ENCODE results near the gene NAA10.

The NAA10 gene

DNA sequence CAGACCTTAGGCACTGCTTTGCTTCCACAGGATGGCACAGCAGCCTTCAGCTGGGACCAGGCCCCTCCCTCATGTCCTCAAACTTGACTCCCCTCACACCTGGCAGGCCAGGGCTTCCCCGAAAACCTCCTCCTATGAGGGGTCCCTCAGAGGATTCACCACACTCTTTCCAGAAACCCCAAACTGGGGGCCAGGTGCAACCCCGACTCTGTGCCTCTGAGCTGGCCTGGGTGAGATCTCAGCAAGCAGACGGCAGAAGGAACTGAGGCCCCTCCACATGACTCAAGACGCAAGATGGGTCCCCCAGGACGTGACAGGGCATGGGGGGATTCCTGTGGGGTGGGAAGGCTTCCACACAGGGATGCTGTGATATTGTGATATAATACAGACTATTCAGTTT lies 30.6 kb upstream of the NAA10 start:
- H3K4me1 ChIP-seq (ENCODE audit: control insufficient read depth, insufficient read depth, low read length) = peaks cover 33% of the 10 kb centered on the region
- H3K9ac ChIP-seq (ENCODE audit: low read depth, low read length) = no peak overlapping the region
- no peak overlapping the region for H3K4me3 ChIP-seq (ENCODE audit: low read length)
- H3K9me3 ChIP-seq (replicated peaks; ENCODE audit: low read length) = no peaks in the 10 kb centered on the region
- H3K27me3 ChIP-seq (ENCODE audit: control insufficient read depth, insufficient read depth, low read length) = no peaks in the 10 kb centered on the region
- no peak overlapping the region for H3K4me2 ChIP-seq (ENCODE audit: low read length)
- peaks cover 35% of the 10 kb centered on the region for H3K36me3 ChIP-seq (ENCODE audit: insufficient read depth, low read length)

DNA sequence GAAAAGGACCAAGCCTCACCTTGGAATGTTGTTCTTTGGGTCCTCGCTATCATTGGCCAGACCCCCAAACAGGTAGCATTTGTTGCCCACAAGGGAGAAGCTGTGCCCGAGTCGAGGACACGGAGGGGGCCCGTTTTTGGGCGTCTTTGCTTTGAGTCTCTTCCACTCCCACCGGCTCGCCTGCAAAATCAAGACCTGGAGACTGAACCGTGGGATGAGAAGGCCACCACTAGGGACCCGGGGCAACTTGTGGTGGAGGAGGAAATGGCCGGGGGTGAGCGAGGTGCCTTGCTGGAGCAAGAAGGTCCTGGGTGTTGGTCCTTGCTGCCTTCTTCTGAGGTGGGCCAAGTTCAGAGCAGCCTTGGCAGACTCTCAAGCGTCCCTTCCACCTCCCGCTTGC lies 29.3 kb upstream of the NAA10 start:
- Histone ChIP-seq H3K36me3 (ENCODE audit: insufficient read depth, low read length) (peaks cover 41% of the 10 kb centered on the region), H3K4me3 (ENCODE audit: low read length) (no peak overlapping the region), H3K4me2 (ENCODE audit: low read length) (no peak overlapping the region), H3K9me3 (replicated peaks; ENCODE audit: low read length) (no peaks in the 10 kb centered on the region), H3K27me3 (ENCODE audit: control insufficient read depth, insufficient read depth, low read length) (no peaks in the 10 kb centered on the region), H3K9ac (ENCODE audit: low read depth, low read length) (no peak overlapping the region), H3K4me1 (ENCODE audit: control insufficient read depth, insufficient read depth, low read length) (peaks cover 33% of the 10 kb centered on the region)

DNA sequence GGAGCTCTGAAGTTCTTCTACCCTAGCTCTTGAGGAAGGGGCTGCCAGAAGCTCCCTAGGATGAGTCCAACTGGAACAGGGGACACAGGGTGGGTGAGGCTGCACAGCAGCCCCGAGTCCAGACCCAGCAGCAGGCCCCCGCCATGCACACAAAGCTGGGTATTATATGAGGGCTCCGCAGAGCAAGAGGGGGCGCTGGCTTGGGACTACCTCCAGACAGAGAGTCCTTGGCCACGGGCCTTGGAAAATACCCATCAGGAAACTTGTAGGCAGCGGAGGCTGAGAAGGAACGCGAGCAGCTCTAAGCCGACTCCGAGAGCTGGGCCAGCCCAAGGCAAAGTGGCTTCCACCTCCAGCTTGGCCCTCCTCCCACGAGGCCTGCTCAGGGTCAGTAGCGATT lies 28.7 kb upstream of the NAA10 start:
- Histone ChIP-seq H3K9me3 (replicated peaks; ENCODE audit: low read length) (no peaks in the 10 kb centered on the region), H3K9ac (ENCODE audit: low read depth, low read length) (no peak overlapping the region), H3K4me1 (ENCODE audit: control insufficient read depth, insufficient read depth, low read length) (peaks cover 28% of the 10 kb centered on the region), H3K27me3 (ENCODE audit: control insufficient read depth, insufficient read depth, low read length) (no peaks in the 10 kb centered on the region), H3K4me2 (ENCODE audit: low read length) (no peak overlapping the region), H3K4me3 (ENCODE audit: low read length) (no peak overlapping the region), H3K36me3 (ENCODE audit: insufficient read depth, low read length) (peaks cover 39% of the 10 kb centered on the region)

DNA sequence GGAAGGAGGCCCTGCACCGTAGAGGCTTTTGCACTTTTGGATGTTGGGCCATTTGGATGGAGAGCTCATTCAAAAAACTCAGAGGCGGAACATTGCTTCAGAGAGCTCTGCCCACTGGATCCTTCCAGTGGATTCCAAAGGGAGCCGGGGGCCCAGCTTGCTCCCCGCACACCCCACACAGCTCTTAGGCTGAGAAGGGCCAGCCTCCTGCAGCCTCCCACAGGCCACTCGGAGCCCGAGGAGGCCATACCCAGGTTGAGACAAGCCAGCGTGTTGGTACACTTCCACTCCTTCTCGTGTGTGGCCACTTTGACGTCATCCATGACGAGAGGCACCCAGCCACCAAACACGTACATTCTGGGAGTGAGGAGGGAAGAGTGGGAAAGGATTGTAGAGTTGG lies 26.5 kb upstream of the NAA10 start:
- Histone ChIP-seq H3K9me3 (replicated peaks; ENCODE audit: low read length) (no peaks in the 10 kb centered on the region), H3K4me3 (ENCODE audit: low read length) (no peak overlapping the region), H3K4me2 (ENCODE audit: low read length) (no peak overlapping the region), H3K4me1 (ENCODE audit: control insufficient read depth, insufficient read depth, low read length) (peaks cover 6% of the 10 kb centered on the region), H3K9ac (ENCODE audit: low read depth, low read length) (no peak overlapping the region), H3K36me3 (ENCODE audit: insufficient read depth, low read length) (peaks cover 54% of the 10 kb centered on the region), H3K27me3 (ENCODE audit: control insufficient read depth, insufficient read depth, low read length) (no peaks in the 10 kb centered on the region)

DNA sequence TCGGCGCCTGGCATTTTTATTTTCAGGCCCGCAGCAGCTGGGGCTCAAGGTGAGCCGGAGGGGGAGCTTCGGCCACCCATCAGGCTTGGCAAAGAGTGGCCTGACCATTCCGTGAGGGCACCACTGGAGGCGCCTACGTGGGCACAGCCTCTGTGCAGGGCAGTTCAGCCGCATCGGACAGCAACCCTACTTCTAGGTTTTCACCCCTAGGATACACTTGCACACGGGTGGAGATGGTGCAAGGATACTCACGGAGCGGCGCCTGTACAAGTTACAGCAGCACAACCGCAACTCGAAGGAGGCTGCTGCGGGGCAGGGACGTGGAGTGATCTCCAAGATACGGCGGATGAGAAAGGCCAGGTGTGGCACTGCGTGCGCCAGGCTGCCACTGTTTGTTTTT lies 25.9 kb upstream of the NAA10 start:
- peaks cover under 1% of the 10 kb centered on the region for H3K4me1 ChIP-seq (ENCODE audit: control insufficient read depth, insufficient read depth, low read length)
- peaks cover 59% of the 10 kb centered on the region for H3K36me3 ChIP-seq (ENCODE audit: insufficient read depth, low read length)
- no peaks in the 10 kb centered on the region for H3K27me3 ChIP-seq (ENCODE audit: control insufficient read depth, insufficient read depth, low read length)
- no peak overlapping the region for H3K4me2 ChIP-seq (ENCODE audit: low read length)
- no peak overlapping the region for H3K9ac ChIP-seq (ENCODE audit: low read depth, low read length)
- H3K9me3 ChIP-seq (replicated peaks; ENCODE audit: low read length) = no peaks in the 10 kb centered on the region
- no peak overlapping the region for H3K4me3 ChIP-seq (ENCODE audit: low read length)

DNA sequence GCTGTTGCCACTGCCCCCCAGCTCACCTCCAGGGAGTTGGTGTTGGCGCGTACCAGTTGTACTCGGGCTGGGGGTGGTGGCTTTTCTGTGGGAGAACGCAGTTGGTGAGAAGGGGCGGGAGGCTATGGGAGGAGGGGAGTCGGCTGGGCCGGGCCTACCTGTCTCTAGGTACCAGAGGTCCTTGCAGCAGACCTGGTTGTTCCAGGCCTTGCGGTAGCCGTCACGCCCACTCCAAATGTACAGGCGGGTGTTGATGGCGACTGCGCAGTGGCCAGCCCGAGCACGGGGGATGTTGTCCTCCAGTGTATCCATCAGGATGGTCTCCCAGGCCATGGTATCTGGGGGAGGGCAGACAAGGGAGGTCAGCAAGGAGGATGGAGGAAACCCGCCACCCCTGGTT lies 25.2 kb upstream of the NAA10 start:
- no peak overlapping the region for H3K9ac ChIP-seq (ENCODE audit: low read depth, low read length)
- peaks cover 64% of the 10 kb centered on the region for H3K36me3 ChIP-seq (ENCODE audit: insufficient read depth, low read length)
- H3K27me3 ChIP-seq (ENCODE audit: control insufficient read depth, insufficient read depth, low read length) = no peaks in the 10 kb centered on the region
- H3K9me3 ChIP-seq (replicated peaks; ENCODE audit: low read length) = no peaks in the 10 kb centered on the region
- H3K4me2 ChIP-seq (ENCODE audit: low read length) = no peak overlapping the region
- no peak overlapping the region for H3K4me3 ChIP-seq (ENCODE audit: low read length)
- H3K4me1 ChIP-seq (ENCODE audit: control insufficient read depth, insufficient read depth, low read length) = no peaks in the 10 kb centered on the region

DNA sequence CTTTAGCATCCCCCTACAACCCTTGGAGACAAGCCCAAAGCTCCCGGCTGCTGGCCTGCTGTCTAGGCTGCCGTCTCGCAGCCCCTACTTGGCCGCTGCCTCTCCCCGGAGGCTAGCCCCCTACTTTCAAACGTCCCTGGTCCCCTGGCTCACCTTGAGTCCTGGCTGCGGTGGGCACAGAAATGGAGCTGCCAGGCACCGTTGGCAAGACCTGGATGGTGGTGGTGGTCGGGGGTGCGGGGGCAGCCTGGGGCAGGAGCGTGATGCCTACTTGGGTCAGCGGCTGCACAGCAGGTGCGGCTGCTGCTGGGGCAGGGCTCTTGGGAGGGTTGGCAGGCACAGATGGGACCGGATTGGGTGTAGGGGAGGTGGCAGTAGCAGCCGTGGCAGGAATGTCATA lies 24.8 kb upstream of the NAA10 start:
- no peaks in the 10 kb centered on the region for H3K9me3 ChIP-seq (replicated peaks; ENCODE audit: low read length)
- H3K9ac ChIP-seq (ENCODE audit: low read depth, low read length) = no peak overlapping the region
- H3K4me2 ChIP-seq (ENCODE audit: low read length) = no peak overlapping the region
- H3K4me3 ChIP-seq (ENCODE audit: low read length) = no peak overlapping the region
- H3K36me3 ChIP-seq (ENCODE audit: insufficient read depth, low read length) = peaks cover 68% of the 10 kb centered on the region
- no peaks in the 10 kb centered on the region for H3K27me3 ChIP-seq (ENCODE audit: control insufficient read depth, insufficient read depth, low read length)
- H3K4me1 ChIP-seq (ENCODE audit: control insufficient read depth, insufficient read depth, low read length) = no peaks in the 10 kb centered on the region

DNA sequence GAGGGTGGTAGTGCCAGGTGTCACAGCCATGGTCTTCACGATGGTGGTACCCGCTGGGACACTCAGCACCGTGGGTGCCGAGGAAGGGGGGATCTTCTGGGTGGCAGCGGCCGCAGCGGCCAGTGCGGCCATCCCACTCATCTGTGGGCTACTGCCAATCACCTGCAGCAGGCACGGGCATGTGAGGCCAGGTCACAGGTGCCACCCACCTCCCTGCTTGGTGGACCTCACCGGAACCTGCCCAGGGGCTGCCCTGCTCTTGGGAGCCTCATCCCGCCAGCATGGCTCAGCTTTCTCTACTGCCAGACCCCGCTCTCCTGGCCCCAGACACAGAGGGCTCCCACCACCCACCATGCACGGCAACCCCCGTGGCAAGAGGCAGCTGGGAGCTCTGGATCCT lies 23.8 kb upstream of the NAA10 start:
- no peaks in the 10 kb centered on the region for H3K4me1 ChIP-seq (ENCODE audit: control insufficient read depth, insufficient read depth, low read length)
- no peak overlapping the region for H3K9ac ChIP-seq (ENCODE audit: low read depth, low read length)
- peaks cover 71% of the 10 kb centered on the region for H3K36me3 ChIP-seq (ENCODE audit: insufficient read depth, low read length)
- H3K4me2 ChIP-seq (ENCODE audit: low read length) = no peak overlapping the region
- no peaks in the 10 kb centered on the region for H3K9me3 ChIP-seq (replicated peaks; ENCODE audit: low read length)
- no peaks in the 10 kb centered on the region for H3K27me3 ChIP-seq (ENCODE audit: control insufficient read depth, insufficient read depth, low read length)
- no peak overlapping the region for H3K4me3 ChIP-seq (ENCODE audit: low read length)

DNA sequence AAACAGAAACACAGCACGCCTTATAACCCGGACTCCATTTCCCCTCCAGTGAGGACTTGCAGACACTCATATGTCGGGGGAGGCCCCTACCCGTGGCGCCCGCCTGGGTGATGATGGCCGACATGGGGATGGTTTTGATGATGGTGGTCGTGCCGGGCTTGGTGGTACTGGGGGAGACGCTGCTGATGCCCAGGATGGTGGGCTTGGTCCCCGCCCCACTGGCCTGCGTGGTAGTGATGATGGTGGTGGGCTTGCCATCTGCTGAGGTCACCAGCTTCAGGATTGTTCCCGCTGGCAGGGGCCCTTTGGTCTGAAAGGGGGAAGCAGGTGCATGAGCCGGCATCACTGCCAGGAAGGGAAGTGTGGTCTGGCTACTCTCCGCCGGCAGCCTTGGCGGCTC lies 22.4 kb upstream of the NAA10 start:
- H3K4me1 ChIP-seq (ENCODE audit: control insufficient read depth, insufficient read depth, low read length) = peaks cover 3% of the 10 kb centered on the region
- no peak overlapping the region for H3K4me2 ChIP-seq (ENCODE audit: low read length)
- no peaks in the 10 kb centered on the region for H3K27me3 ChIP-seq (ENCODE audit: control insufficient read depth, insufficient read depth, low read length)
- H3K4me3 ChIP-seq (ENCODE audit: low read length) = no peak overlapping the region
- peaks cover 75% of the 10 kb centered on the region for H3K36me3 ChIP-seq (ENCODE audit: insufficient read depth, low read length)
- H3K9ac ChIP-seq (ENCODE audit: low read depth, low read length) = no peak overlapping the region
- H3K9me3 ChIP-seq (replicated peaks; ENCODE audit: low read length) = no peaks in the 10 kb centered on the region

DNA sequence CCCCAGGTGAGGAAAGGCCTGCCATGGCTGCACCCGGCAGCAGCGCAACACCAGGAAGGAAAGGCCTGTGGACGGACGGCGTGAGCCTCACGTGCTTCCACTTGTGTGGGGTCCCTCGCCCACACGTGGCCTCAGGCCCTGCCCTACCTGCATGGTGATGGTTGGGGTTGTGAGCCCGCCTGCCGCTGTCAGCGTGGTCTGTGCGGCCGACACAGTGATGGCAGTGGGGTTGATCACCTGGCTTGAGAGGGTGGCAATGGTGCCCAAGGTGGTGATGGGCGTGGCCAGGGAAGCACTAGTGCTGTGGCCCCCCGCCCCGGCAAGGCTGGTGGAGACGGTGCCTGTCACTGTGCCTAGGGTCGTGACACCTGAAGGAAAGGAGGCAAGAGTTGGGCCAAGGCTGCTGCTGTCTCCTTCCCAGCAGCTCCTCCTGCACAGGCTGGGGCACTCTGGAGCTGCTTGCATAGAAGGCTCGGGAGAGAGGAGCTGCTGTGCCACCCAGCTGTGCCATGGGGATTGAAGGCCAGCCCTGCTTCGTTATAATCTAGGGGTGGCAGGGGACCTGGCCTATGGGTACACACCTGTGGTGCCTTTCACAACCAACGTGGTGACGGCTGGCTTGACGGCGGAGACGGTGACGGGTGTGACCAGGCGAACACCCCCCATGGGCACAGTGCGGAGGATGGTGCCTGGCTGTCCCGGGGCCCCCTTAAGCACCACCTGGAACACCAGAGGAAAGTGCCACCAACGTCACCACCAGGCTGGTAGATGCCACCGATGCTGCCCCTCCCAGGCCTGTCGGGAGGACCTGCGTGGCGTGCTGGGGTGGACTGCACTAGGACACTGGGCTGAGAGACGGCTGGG lies 21.4 kb upstream of the NAA10 start:
- no peak overlapping the region for H3K4me2 ChIP-seq (ENCODE audit: low read length)
- no peak overlapping the region for H3K4me3 ChIP-seq (ENCODE audit: low read length)
- H3K9ac ChIP-seq (ENCODE audit: low read depth, low read length) = no peak overlapping the region
- no peaks in the 10 kb centered on the region for H3K27me3 ChIP-seq (ENCODE audit: control insufficient read depth, insufficient read depth, low read length)
- H3K36me3 ChIP-seq (ENCODE audit: insufficient read depth, low read length) = peaks cover 76% of the 10 kb centered on the region
- H3K9me3 ChIP-seq (replicated peaks; ENCODE audit: low read length) = no peaks in the 10 kb centered on the region
- H3K4me1 ChIP-seq (ENCODE audit: control insufficient read depth, insufficient read depth, low read length) = peaks cover 3% of the 10 kb centered on the region

DNA sequence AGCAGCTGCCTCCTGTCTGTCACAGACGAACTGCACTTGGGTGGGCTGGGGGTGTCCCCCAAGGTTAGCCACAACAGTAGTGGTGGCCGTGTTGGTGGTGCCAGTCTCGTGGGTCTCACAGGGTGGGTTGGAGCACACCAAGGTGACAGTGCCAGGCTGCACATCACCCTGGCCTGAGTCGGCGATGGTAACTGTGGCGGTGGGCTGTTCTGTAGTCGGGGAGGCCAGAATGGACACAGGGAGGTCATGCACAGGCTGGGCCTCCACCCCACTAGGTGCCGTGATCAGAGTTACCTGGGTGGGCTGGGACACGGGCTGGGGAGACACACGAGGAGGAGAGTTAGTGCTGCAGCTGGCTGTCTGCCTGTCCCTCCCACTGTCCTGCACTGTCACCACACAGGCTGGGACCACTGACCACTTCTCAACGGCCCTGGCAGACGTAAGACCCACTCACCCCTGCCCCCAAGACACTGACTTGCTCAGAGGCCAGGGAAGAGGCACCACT lies 20.4 kb upstream of the NAA10 start:
- H3K9me3 ChIP-seq (replicated peaks; ENCODE audit: low read length) = no peaks in the 10 kb centered on the region
- H3K4me2 ChIP-seq (ENCODE audit: low read length) = no peak overlapping the region
- H3K9ac ChIP-seq (ENCODE audit: low read depth, low read length) = no peak overlapping the region
- H3K27me3 ChIP-seq (ENCODE audit: control insufficient read depth, insufficient read depth, low read length) = no peaks in the 10 kb centered on the region
- H3K4me3 ChIP-seq (ENCODE audit: low read length) = no peak overlapping the region
- peaks cover 77% of the 10 kb centered on the region for H3K36me3 ChIP-seq (ENCODE audit: insufficient read depth, low read length)
- H3K4me1 ChIP-seq (ENCODE audit: control insufficient read depth, insufficient read depth, low read length) = peaks cover 3% of the 10 kb centered on the region
